ENCODE data around the gene FBXO41.

GRCh38 chr2:73225513-73226360, 58.5 kb downstream of the FBXO41 start:
- TF ChIP-seq, protein P1, sequence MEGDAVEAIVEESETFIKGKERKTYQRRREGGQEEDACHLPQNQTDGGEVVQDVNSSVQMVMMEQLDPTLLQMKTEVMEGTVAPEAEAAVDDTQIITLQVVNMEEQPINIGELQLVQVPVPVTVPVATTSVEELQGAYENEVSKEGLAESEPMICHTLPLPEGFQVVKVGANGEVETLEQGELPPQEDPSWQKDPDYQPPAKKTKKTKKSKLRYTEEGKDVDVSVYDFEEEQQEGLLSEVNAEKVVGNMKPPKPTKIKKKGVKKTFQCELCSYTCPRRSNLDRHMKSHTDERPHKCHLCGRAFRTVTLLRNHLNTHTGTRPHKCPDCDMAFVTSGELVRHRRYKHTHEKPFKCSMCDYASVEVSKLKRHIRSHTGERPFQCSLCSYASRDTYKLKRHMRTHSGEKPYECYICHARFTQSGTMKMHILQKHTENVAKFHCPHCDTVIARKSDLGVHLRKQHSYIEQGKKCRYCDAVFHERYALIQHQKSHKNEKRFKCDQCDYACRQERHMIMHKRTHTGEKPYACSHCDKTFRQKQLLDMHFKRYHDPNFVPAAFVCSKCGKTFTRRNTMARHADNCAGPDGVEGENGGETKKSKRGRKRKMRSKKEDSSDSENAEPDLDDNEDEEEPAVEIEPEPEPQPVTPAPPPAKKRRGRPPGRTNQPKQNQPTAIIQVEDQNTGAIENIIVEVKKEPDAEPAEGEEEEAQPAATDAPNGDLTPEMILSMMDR (IDR thresholded peaks at IDR 0.05; ENCODE audit: insufficient read depth, low read depth, low read length), result no peak
- TF ChIP-seq EZH2 (IDR thresholded peaks at IDR 0.05; ENCODE audit: insufficient read depth, low read length), result no peak

Data from astrocyte (in vitro differentiated cells and primary cell).